GM21786 (cell line): Measurements from ENCODE around the gene ZNF548.
A peak's percentile ranks its signal among the peaks of the same experiment; 100 is the strongest.
"Not testable (repeated sequence)": the region's sequence is repeated elsewhere in the genome, so short reads cannot be mapped to it uniquely, and the experiment has no call there.

Source experiments
- ATAC-seq: cut with Tn5 transposase; IDR thresholded peaks from one replicate; pipeline ENCODE4 v1.9.1; 2021; ENCODE audit not compliant: unreplicated experiment

The ZNF548 gene

GRCh38 chr19:57389730-57390598, at the start of gene ZNF548:
Gene ZNF548 (plus strand): TSS chr19:57389854. CDS start chr19:57390100, 246 bp downstream.
- peak; percentile 95 for ATAC-seq

DNA sequence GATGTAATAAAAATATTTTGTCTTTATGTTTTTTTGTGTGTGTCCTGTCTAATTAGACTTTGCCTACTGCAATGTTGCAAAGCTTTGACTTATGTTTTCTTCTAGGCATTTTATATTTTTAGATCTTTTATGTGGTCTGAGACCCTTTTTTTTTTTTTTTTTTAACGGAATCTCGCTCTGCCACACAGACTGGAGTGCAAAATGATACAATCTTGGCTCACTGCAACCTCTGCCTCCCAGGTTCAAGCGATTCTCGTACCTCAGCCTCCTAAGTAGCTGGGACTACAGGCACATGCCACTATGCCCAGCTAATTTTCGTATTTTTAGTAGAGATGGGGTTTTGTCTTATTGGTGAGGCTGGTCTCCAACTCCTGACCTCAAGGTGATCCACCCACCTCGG, 47.1 kb upstream of the ZNF548 start:
- ATAC-seq: no peak

DNA sequence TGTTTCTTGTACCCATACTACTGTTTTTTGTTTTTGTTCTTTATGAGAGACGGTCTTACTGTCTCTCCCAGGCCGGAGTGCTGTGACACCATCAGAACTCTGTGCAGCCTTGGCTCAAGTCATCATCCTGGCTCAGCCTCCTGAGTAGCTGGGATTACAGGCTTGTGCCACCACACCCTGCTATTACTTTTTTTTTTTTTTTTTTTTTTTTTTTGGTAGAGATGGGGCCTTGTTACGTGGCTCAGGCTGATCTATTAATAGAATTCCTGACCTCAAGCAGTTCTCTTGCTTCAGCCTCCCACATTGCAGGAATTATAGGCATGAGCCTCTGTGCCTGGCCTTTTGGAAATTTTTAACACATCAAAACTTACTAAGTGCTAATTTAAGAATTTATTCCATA, 41.5 kb upstream of the ZNF548 start:
- ATAC-seq: no peak

- ATAC-seq: peak; percentile 99
Observed at GRCh38 chr19:57350877-57351805, 38.5 kb upstream of the ZNF548 start, which contains the start of gene ZNF304. Gene ZNF304 (plus strand): TSS chr19:57351271. CDS start chr19:57351665, 394 bp downstream.

- ATAC-seq: no peak
Observed at GRCh38 chr19:57351867-57352266, 37.8 kb upstream of the ZNF548 start.

GRCh38 chr19:57355916-57356315, 33.7 kb upstream of the ZNF548 start:
- ATAC-seq: no peak

DNA sequence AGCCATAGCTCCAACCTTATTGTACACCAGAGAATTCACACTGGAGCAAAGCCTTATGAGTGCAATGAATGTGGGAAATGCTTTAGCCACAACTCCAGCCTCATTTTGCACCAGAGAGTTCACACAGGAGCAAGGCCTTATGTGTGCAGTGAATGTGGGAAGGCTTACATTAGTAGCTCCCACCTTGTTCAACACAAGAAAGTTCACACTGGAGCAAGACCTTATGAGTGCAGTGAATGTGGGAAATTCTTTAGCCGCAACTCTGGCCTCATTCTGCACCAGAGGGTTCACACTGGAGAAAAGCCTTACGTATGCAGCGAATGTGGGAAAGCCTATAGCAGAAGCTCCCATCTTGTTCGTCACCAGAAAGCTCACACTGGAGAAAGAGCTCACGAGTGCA, 32.2 kb upstream of the ZNF548 start:
- ATAC-seq: no peak

DNA sequence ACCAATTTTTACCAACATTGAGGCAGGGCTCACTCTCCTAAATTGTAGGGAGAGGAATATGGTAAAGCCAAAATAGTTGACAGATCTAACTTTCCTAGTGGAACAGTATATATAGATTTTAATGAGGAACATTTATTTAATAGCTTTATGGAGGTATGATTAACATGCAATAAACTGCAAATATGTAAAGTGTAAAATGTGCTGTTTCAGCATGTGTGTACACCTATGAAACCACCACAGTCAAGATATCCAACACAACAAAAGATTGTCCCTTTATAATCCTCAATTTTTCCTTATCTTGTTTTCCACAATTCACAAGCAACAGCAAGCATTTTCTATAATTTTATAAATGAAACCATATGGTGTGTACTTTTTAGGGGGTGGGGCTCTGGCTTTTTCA, 30.4 kb upstream of the ZNF548 start:
- ATAC-seq: no peak

DNA sequence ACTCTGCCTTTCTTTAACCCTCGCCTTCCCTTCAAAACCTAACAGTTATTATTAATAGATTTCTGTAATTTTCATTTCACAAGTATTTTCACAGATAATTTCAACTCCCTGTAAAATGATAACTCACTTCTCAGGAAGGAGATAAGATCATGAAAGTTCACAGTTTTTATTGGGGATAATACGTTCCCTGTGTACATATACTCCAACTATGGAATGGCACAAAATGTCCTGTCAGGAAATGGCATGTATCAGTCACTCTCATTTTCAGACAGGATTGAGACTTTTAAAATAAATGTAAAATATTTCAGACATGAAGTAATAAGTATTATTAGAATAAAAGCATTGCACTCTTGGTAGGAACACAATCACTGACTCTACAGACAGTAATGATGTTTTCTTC, 27.2 kb upstream of the ZNF548 start:
- no peak for ATAC-seq

GRCh38 chr19:57362997-57363687, 26.5 kb upstream of the ZNF548 start, which contains the start of the genes TRAPPC2B and ZNF547:
Gene TRAPPC2B (plus strand): TSS chr19:57363551. CDS start chr19:57364834, 1,283 bp downstream.
Gene ZNF547 (plus strand): TSS chr19:57363551. CDS start chr19:57368556, 5,005 bp downstream.
- peak; percentile 95 for ATAC-seq

DNA sequence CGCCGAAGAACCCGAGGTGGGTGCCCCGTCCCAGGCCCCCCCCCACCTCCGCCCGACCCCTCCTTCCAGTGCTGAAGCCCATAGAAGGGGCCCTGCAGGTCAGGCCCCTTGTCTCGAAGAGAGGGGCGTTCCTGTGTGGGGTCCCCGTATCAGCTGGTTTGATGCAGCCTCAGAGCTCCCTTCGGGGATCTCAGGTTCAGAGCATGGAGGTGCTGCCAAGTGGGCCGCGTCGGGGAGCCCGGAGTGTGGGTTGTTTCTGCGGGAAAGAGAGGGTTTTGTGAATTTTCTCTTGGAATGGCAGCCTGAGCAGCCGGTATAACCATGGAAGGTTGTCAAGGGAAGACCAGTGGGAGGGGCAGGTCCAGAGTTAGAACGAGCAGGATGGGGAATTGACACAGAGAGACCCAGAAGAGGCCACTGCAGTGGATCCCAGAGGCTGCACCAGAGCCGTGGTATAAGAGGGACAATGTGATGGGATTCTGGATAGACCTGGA, 25.9 kb upstream of the ZNF548 start:
- ATAC-seq: peak; percentile 4

DNA sequence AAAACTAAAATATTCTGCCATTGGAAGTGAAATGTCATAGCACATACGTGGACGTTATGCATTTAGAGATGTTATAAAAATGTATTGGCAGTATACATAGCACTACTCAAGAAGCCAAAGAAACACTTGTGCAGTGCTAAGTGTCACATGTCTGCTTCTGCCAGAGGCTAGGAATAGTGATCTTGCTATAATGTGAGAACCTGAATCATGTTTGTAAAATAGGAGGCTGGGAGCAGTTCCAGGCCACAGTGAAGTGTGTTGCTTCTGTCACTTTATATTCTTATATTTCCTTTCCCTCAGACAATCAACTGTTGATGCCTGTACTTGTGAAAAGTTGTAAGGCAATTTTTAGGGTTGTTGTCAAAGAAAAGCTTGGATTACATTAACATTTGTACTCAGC, 22.9 kb upstream of the ZNF548 start:
- no peak for ATAC-seq

GRCh38 chr19:57374179-57374578, 15.5 kb upstream of the ZNF548 start:
- no peak for ATAC-seq

- ATAC-seq: not testable (repeated sequence)
Observed at GRCh38 chr19:57374647-57375046, 15.0 kb upstream of the ZNF548 start.

GRCh38 chr19:57376151-57376550, 13.5 kb upstream of the ZNF548 start:
- no peak for ATAC-seq

DNA sequence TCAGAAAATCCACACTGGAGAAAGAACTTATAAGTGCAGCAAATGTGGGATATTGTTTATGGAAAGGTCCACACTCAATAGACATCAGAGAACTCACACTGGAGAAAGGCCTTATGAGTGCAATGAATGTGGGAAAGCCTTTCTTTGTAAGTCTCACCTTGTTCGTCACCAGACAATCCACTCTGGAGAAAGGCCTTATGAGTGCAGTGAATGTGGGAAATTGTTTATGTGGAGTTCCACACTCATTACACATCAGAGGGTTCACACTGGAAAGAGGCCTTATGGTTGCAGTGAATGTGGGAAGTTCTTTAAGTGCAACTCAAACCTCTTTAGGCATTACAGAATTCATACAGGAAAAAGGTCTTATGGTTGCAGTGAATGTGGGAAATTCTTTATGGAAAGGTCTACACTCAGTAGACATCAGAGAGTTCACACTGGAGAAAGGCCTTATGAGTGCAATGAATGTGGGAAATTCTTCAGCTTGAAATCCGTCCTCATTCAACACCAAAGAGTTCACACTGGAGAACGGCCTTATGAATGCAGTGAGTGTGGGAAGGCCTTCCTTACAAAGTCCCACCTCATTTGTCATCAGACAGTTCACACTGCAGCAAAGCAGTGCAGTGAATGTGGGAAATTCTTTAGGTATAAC, 12.0 kb upstream of the ZNF548 start:
- ATAC-seq: no peak

DNA sequence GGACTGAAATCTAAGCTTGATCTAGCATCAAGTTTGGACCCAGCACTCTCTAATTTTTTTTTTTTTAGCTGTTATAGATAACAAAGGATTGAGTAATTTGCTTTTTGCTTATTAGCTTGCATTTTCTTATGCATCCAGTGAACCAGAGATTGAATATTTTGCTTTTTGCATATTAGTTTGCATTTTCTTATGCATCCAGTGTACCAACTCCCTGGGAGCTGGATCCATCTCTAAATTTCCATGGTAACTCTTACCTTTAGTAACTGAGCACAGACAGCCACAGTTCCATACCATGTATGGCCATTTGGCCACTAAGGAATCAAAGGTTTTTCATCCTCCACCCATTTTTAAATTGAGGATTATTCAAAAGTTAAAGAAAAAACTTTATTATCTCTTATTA, 8.7 kb upstream of the ZNF548 start:
- no peak for ATAC-seq

DNA sequence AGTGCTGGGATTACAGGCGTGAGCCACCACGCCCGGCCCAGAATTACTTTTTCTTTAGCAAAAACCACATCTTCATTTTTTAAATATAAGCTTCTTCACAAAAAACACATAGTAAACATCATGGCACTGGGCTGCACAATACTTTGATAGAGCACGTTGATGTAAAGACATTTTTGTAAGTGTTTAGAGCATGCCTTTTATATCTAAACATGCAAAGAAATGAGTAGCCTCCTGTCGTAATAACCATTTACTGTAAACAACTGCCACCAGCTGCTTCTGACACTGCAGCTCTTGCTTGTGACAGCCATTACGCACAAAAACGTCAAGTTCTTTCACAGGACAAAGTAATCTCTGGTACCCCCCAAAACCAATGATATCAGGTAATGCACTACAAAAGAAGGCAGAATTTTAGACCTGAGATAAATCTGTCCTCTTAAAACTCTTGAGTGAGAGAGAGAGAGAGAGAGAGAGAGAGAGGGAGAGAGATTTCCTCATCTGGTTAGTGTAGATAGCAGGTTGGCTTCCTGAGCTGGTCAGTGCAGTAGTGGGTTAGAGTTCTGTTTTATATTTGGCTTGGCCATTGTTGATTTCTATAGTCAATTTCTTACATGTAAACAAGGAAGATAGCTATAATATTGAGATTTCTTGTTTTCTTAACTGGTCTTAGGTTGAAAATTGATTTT, 6.7 kb upstream of the ZNF548 start:
- no peak for ATAC-seq

DNA sequence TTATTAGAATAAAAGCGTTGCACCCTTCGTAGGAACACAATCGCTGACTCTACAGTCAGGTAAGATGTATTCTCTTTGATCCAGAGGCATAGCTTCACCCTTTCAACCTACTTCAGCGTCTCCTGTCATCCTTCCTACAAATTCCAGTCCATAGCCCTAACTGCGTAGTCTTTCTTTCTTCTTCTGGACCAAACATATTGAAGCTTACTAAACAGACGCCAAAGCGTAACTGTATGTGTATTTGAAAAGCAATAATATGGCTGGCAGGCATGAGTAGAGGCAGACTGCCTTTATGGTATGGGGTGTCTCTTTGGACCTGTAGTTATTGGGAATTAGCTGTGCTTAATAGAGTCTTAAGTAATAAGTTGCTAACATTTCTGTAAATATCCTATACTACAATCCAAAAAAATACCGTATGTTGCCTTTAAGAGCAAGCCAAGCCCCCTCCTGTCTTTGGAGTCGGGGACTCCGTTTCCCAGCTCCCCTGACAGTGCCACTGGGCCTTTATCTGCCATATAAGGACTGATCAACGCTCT, 392 bp upstream of the ZNF548 start:
- ATAC-seq: no peak
